GM21529 (cell line): ENCODE data around the gene FAM89B.

Source experiments
- ATAC-seq: cut with Tn5 transposase; IDR thresholded peaks from one replicate; pipeline ENCODE4 v1.9.1; 2021; ENCODE audit not compliant: unreplicated experiment

Gene FAM89B

GRCh38 chr11:65609665-65610064 is 37.3 kb downstream of the FAM89B start:
- ATAC-seq, result no peak

DNA sequence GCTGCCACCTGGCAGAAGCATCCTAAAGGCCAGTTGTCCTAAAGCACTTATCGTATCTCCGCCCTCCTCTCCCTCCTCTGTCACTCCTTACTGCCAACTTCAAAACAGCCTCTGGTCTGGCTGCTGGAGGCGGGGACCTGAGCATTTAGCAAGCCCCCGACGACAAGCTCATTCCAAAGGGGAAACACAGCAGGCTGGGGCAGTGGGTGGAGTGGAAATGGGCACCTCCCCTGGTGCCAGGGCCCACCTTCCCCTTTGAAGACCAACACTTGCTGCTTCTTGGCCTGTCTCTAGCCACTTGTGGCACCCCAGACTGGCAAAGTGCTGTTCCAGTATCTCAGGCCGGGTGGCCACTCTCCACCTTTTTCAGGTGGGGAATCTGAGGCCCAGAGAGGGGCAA is 38.1 kb downstream of the FAM89B start:
- no peak for ATAC-seq

DNA sequence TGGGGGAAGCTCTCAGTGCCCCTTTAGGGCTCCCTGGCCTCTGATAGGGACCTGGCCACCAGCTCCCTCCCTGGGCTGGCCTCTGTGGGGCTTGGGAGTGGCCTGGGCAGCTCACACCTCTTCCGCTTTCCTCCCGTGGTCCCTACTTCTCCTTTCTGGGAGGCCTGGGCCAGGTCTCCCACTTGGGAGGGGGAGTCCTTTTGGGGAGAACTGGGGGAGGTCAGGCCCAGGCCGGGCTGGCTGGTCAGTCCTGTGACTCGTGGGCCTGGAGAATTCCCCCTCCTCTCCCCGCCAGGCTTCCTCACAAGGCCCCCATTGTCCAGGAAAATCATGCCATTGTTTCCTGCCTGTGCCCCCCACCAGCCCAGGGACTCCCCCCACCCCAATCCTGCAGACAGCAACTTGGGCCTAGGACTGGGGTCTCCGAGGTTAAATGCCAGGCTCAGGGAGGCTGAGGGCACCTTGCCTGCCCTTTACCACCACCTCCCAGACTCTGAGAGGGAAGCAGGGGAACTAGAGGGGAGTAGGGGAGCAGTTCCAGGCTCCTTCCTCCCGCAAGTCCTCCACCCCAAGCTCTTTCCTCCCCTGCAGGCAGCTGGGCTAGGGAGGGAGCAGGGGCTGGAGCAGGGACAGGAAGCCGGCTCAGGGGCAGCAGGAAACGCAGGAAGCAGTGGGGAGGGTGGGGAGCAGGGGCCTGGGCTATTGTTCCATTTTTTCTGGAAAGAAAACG is 38.9 kb downstream of the FAM89B start:
- no peak for ATAC-seq

DNA sequence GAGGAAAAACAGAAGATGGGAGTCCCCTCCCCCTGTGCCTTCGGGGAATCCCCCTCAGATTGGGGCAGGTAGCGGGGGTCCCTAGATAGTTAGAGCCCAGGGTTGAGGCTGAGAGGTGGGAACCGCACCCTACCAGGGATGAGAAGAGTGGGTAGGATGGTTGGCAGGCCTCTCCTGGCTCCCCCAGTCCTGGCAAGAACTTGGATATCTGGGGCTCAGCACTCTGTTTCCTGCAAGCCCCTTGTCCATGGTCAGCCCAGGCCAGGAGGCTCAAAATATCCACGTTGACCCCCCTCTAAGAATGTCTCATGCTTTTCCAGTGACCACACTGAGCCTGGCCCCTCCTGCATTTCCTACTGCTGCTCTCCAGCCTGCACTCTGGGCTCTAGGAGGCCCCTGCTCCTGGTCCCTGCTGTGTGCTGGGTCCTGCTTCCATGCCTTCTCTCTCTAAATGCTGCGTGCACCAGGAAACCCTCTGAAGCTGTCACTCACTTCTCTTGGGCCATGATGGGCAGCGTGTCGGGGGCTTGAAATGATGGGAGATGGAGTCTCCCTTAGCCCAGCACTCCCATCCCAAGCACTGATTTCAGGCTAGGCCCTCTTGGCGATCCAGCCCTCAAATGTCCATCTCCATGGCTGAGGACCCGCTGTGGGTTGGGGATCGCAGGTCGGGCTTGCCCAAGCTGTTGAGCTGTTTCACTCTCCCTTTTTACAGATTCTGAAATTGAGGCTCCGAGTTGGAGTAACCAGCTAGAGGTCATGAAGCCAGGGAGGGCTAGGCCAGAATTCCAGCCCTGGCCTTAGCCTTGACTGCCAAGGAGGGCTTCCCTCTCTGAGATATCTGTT is 39.6 kb downstream of the FAM89B start:
- no peak for ATAC-seq

GRCh38 chr11:65612691-65613090 is 40.4 kb downstream of the FAM89B start:
- ATAC-seq, result no peak

GRCh38 chr11:65613091-65613928 is 41.0 kb downstream of the FAM89B start:
- ATAC-seq, result no peak

DNA sequence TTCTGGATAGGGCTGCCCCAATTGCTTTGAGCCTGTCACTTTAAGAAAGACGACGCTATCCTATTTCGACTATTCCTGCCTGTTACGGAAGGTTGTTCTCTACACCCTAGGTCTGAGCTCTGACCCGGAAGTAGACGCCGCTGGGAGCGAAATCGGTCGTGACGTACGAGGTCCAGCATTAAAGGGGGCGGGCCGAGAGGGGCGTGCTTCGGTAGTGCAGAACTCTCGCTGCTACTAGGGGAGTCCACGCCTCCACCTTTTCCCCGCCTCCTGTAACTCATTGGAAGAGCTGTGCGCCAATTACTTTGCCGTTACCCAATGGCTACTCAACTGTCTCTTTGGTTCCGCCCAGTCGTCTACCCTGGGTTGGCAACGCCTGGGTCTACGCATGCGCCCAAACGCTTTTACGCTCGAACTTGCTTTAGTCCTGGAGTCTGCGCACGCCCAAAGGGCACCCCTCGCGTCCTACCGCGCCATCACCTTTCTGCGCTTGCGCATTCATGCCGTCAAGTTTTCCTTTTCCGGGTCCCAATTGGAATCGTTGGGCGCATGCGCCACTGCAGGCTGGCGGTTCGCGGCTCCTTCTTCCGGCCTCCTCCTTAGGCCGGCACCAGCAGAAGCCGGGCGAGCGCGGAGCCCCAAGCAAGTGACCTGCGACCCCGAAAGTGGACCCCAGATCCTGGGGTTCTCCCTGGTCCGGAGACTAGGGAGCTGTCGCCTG is 43.1 kb downstream of the FAM89B start, which contains the start of gene PCNX3:
Gene PCNX3, plus strand, starts transcription at position 548 of the 721 bp plus-strand sequence. CDS start 536 bp downstream, outside the sequence.
- ATAC-seq, result peak; percentile 80

DNA sequence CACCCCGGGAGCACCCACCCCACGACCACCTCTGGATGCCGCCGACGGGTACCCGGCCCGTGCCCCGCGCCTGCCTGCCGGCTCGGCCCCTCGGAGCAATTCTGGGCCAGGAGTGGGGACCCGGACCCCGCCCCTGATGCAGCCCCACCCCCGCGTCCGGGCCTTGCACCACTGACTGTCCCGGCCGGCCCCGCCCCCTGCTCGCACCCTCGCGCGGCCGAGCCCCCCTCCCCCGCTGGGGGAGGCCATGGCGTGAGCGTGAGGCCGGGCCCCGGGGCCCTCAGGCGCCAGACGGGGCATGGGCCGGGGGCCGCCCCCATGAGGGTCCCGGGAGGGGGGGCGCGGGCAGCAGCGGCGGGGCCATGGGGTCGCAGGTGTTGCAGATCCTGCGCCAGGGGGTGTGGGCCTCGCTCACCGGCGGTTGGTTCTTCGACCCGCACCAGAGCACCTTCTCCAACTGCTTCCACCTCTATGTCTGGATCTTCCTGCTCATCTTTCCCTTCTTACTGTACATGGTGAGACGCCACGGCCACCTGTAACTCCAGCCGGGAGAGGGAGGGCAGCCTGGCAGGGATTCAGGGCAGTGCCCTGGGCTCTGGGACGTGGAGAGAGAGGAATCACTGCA is 43.7 kb downstream of the FAM89B start:
- peak; percentile 1 for ATAC-seq

DNA sequence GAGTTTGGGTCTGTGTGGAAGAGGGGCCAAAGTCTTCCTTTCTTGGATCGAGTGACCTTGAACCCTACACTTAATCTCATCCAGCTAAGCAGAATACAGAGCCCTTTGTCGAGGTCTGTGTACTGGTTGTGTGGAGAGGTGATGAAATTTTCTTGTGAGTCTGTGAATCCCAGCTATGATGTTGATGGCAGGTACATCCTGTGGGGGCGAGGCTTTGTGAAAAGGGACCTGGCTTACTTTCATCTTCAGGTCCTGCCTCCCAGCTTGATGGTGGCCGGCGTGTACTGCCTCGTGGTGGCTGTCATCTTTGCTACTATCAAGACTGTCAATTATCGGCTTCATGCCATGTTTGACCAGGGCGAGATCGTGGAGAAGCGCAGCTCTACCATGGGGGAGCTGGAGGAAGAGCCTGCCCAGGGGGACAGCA is 44.2 kb downstream of the FAM89B start:
- ATAC-seq, result no peak

GRCh38 chr11:65617136-65617850 is 45.0 kb downstream of the FAM89B start:
- ATAC-seq, result no peak

DNA sequence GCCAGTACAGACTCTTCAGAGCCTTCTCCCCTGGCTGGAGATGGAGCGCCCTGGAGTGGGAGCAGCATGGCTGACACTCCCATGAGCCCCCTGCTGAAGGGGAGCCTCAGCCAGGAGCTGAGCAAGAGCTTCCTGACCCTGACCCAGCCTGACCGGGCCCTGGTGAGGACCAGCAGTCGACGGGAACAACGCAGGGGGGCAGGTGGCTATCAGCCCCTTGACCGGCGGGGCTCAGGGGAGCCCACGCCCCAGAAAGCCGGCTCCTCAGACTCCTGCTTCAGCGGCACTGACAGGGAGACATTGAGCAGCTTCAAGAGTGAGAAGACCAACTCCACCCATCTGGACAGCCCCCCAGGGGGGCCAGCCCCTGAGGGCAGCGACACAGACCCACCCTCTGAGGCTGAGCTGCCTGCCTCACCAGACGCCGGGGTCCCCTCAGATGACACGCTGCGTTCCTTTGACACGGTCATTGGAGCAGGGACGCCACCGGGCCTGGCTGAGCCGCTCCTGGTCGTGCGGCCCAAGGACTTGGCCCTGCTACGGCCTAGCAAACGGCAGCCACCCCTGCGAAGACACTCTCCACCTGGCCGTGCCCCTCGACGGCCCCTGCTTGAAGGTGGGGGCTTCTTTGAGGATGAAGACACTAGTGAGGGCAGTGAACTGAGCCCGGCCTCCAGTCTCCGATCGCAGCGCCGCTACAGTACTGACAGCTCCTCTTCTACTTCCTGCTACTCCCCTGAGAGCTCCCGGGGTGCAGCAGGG is 45.8 kb downstream of the FAM89B start:
- no peak for ATAC-seq

DNA sequence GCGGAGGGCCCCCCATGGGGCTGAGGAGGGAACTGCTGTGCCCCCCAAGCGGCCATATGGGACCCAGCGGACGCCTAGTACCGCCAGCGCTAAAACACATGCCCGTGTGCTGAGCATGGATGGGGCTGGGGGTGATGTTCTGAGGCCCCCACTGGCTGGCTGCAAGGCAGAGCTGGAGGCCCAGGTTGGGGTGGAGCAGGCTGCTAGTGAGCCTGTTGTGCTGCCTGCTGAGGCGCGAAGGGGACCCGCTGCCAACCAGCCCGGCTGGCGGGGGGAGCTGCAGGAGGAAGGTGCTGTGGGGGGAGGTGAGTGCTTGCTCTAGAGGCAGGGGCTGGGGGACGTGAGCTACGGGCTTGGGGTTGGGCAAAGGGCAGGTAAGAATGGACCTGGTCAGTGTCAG is 46.4 kb downstream of the FAM89B start:
- no peak for ATAC-seq

DNA sequence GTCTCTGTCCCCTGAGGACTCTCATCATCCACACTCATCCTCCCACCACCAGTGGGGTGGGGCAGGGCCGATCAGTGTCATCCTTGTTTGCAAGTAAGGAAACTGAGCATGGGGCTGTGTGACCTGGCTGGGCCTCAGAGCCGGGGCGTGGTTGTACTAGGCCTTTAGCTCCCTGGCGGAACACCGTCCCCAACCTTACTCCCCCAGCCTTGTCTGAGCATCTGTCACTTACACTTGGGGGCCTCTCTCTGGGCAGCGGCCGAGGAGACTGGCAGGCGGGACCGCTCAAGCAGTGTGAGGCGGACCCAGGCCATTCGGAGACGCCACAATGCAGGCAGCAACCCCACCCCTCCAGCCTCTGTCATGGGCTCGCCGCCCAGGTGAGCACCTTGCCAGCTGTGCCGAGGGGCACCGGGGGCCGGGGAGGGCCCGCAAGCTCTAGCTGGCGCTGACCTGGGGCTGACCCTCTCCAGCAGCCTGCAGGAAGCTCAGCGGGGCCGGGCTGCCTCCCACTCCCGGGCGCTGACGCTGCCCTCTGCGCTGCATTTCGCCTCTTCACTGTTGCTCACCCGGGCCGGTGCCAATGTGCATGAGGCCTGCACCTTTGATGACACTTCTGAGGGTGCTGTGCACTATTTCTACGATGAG is 47.1 kb downstream of the FAM89B start:
- no peak for ATAC-seq

DNA sequence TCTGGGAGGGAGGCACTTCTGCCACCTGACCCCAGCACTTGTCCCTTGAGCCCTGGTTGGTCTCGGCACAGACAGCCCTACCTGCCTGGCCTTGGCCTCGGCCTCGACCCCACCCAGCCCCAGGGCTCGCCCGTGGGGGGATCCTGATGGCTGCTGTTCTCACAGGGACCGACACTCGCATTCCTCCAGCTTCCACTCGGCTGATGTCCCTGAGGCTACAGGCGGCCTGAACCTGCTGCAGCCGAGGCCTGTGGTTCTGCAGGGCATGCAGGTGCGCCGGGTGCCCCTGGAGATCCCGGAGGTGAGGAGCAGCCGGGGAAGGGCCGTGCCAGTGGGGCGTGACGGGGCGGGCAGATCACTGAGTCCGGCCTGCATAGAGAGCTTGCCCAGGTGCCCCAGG is 48.3 kb downstream of the FAM89B start:
- ATAC-seq, result no peak

GRCh38 chr11:65621460-65621859 is 49.1 kb downstream of the FAM89B start:
- ATAC-seq, result no peak

DNA sequence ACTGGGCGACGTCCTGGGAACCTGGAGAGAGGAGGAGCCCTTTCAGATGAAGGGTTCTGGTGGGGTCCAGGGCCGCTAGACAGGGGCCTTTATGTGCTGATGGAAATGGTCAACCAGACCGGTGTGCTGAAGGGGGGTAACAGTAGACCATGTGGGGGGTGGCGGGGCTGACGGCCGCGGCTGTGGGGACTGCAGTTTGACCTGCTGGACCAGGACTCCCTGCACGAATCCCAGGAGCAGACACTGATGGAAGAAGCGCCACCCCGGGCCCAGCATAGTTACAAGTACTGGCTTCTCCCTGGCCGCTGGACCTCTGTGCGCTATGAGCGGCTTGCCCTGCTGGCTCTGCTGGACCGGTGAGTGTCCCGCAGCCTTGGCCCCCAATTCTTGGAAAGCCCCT is 49.7 kb downstream of the FAM89B start:
- ATAC-seq, result no peak

DNA sequence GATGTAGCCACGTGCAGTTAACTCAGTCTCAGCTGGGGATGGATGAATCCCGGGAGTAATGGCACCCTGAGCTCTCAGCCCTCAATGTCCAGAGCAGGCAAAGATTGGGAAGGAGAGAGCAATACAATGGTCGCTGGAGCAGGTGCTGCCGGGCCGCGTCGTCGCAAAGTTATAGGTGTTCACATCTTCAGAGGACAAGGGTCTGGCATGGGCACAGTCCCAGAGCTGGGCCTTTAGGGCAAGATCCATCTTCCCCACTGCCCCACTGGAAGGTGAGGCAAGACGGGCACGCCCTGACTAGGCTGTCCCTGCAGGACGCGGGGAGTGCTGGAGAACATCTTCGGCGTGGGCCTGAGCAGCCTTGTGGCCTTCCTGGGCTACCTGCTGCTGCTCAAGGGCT is 50.8 kb downstream of the FAM89B start:
- ATAC-seq, result no peak
